Pulmonary artery endothelial cell (primary cell): ENCODE data around the gene ZBTB16. TPM values are rescaled to one million over a fixed set of nuclear protein-coding genes. Genes with fewer than 3 reads are reported as not detected.
"Not testable (repeated sequence)": the region's sequence is repeated elsewhere in the genome, so short reads cannot be mapped to it uniquely, and the experiment has no call there.

Experiments
- DNase-seq: peaks from one replicate; pipeline ENCODE4 v3.0.0-alpha.2; 2011; ENCODE audit warnings: low read depth, low spot score
- total RNA-seq: library from RNA; depleted of rRNA; stranded (reverse); fragments of >200 nt; gene quantifications from 2 replicates; pipeline ENCODE4 v1.2.3, GENCODE V29; 2014

Gene ZBTB16
- total RNA-seq, 1 donor from 2014 or later, result 17.3 TPM

DNA sequence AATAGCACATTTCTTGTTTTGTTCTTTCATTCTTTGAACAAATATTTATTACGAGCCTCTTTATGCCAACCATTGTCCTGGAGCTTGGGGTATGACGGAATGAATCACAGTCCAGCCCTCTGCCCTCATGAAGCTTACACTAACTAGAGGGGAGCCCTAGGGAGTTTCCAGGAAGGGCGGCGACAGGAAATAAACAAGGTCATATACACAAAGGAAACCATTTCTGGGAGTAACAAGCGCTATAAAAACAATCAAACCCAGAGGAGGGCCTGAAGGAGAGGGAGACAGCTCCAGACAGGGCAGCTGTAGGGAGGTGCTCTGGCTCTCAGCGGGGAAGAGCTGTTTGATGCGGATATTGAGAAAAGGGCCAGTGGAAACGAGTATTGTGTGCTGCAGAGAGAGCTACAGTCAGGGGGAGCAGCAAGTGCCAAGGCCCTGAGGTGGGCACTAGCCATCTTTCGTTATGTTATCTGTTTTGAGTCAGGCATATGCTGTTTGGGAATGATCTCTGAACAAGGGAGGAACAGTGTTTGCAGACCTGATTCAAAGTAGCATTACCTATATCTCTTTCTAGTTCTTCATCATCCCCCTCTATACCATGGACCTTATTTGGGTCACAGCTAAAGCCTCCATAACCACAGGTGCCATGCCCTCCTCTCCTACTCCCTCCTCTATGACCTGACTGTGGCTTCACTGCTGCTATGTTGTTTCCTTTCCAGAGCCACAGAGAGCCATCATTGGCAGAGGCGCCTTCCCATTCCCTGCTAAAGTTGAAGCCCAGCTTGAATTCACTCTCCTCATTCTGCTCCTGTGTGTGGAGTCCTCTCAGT lies 15.3 kb upstream of the ZBTB16 start:
- peak; percentile 88 for DNase-seq

DNA sequence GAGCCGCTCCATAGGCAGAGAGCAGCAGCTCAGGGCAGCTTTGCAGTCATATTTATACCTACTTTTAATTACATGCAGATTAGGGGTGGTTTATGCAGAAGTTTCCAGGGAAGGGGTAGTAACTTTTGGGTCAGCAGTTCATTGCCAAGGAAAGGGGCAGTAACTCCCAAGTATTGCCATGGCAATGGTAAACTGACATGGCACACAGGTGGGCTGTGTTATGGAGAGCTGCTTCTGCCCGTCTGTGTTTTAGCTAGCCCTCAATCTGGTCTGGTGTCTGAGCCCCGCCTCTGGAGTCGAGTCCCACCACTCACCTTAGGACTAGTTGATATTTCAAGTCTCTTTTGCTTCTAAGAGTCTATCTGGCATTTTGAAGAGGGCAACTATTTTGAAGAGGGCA lies 12.2 kb upstream of the ZBTB16 start:
- no peak for DNase-seq

DNA sequence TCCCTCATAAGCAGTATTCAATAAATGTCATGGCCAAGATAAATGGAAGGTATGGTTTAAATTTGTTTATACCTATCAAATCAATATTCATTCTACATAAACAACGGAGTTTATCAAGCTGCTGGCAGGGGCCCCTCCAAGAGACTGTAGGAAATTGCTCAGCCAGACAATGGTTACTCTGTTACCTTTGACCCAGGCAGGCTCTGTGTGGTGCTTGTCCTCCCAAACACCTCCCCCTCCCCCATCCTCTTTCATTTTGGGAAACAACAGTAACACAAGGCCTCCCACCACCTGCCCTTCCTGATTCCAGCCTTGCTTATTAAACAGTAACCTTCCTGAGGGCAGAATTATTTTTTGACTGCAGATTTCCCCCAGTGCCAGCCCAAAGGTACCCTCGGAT lies 10.5 kb upstream of the ZBTB16 start:
- DNase-seq, result no peak

DNA sequence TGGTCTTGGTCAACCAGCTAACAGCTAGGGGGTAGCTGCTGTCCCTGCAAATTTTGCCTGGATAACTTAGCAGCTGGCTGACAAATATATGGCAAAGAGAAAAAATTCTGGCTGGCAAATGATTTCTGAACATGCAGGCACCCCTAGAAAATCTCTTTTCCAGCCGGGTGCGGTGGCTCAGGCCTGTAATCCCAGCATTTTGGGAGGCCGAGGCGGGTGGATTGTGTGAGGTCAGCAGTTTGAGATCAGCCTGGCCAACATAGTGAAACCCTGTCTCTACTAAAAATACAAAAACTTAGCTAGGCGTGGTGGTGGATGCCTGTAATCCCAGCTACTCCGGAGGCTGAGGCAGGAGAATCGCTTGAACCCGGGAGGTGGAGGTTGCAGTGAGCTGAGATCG lies 9.7 kb upstream of the ZBTB16 start:
- DNase-seq, result not testable (repeated sequence)

DNA sequence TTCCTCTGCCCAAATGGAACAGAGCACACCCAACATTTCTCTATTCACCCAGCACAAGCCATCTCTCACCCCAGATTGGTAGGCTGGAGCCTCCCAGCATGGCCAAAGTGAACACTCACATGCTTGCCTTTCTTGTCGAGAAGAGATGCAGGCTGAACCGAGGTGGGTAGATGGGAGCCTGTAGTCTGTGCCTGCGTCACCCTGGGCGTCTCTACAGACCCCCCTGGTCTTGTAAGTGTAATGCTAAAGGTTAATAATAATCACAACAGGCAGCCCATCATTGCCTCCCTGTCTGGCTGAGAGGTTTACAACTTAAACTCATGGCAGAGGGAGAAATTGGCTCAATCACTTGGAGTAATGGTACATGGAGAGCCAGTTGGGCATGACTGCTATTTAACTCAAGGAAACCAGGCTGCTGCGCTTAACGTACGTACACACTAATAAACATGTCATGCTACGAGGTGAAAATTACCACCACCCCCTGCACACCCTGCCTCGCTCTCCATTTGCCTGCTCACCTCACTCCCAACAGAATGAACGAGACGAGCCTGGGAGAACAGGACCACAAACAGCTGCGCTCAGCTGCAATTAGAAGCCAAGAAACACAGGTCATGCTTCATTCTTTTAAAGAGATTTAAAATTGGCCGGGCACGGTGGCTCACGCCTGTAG lies 9.1 kb upstream of the ZBTB16 start:
- no peak for DNase-seq

DNA sequence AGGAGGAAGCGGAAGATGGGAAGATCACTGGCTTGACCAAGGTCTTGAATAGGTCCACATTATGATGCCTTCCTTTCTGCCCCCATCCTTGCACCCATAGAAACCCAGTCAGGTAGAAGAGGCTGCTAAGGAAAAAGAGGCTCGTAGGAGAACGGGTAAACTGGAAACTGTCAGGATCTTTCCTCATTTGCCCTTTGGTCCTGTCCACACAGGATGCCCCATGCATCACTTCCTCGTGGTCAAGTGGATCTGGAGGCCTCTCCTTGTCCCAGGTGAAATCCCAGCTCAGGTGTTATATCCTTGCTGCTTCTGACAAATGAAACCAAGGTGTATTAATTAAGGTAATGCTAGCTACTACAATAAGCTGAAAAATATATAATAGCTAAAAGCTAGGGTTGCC lies 8.0 kb upstream of the ZBTB16 start:
- DNase-seq, result no peak

DNA sequence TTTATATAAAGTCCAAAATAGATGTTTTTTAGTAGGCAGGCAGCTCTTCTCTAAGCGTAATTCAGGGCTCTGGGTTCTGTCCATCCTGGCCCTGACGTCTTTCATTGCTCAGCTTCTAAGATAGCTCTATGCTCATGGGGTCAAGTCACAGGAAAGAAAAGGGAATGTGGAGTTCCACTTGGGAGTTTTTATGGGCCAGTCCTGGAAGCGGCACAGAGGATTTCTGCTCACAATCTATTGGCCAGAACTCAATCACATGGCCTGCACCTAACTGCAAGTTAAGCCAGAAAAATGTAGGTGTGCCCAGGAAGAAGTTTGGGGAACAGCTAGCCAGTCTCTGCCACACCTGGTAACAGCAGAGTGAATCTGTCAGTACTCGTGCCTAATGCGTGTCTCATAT lies 7.4 kb upstream of the ZBTB16 start:
- DNase-seq, result no peak

DNA sequence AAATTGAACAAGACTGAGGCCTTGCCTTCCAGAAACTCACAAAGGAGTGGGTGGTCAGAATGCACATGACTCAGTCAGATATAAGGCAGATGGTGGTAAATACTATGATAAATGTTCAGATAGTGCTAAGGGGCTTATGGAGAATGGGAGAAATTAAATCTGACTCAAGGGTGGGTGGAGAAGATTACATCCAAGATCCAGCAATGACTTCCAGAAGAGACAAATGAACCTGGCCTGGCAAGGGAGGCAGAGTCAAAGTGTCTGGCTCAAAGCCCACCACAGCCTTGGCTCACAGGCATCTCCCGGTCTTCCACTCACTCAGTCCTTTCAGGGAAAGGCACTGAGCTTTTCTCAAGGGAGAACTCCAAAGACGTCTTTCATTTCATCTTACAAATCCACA lies 6.1 kb upstream of the ZBTB16 start:
- DNase-seq, result no peak

DNA sequence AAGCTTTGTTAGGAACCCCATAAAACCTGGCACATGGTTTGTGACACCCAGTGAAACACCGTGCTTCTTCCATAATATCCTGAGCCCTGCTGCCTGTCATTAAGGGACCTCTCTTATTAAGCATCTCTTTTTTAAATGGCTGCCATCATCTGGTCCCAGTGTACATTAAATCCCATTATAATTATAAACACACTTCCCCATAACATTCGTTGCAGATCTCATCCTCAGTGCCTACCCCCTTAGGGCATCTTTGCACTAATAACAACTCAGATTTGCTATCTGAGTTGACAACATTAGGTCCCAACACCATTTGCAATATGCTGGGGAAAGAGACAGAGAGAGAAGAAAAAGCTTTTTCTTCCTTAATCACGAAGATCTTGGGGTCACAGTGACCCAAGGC lies 4.7 kb upstream of the ZBTB16 start:
- no peak for DNase-seq

DNA sequence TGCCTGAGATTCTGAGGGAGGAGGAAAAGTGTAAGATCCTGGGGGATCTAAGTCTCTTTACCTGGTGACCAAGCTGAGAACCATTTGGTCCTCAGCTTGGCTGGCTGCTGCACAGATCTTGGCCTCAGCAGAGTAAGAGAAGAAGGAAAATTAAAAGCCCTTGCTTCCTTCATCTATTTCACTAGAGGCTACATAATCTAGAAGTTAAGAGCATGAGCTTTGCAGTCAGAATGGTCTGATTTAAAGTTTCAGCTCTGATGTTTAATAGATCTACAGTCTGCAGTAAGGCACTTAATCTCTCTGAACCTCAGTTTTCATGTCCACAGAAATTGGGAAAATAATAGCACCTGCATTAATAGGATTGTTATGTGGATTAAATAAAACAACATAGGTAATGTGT lies 3.1 kb upstream of the ZBTB16 start:
- DNase-seq, result no peak

DNA sequence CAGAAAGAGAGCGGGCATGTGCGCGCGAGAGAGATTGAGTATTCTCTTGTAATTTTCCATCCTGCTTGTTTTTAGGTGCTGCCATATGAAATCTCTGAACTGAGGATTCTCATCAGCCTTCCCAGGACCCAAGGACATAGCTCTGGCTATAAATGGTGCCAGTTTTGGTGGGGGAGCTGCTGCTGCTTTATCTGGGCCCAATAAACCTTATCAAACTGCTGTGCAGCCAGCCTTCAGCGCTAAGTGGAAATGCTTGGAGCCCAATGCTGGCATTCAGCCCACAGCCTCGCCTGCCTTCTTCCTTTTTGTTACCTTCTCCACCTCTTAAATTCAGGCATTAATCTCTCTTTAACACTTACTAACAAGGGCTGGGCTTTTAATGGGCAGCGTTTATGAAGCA lies 2.4 kb upstream of the ZBTB16 start:
- no peak for DNase-seq

DNA sequence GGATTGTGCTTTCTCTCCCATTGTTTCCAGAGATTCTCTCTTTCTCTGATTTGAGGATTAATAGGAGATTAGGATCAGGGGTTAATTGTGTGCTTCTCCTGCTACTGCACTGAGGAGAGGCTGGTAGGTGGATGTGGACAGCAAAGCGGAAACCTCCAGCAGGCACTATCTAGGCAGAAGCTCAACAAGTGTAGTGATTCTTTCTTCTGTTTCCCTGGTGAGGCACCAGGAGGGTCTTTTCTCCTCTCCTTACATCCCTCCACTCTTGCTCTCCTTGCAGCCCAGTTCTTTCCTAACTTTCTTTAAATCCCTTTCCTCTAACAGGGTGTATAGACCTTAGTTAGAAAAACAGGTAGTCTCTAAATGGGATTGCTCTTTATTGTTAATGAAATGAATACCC lies 1.9 kb upstream of the ZBTB16 start:
- no peak for DNase-seq

DNA sequence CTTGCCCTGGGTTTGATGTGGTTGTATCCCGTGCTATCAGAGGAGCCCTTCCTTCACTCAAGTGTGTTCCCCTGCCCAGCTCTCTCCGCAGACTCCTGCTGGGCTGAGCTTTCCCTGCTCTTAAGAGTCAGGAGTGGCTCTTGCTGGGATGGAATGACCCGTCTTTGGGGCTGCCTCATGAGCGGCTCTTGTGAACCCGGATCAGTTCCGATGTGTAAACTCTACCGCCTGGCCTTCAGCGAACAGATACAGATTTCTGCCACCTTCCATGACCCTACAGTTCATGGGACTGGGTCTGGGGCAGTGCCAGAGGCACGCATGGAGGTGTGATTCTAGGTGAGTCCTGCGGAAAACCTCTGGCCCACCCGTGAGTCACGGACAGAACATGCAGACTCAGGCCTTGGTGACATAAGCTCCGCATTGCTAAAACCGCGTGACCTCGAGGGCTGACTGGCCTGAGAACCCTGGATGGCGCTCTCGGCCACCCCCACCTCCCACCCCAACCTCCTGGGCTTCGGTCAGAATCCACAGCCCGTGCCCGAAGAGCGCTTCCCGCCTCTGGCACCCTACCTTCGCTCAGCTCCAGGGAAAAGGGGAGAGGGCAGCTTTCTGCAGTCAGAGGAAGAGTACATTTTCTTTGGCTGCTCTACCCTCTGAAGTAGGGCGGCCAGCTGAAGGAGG lies 1.3 kb upstream of the ZBTB16 start:
- DNase-seq, result no peak

DNA sequence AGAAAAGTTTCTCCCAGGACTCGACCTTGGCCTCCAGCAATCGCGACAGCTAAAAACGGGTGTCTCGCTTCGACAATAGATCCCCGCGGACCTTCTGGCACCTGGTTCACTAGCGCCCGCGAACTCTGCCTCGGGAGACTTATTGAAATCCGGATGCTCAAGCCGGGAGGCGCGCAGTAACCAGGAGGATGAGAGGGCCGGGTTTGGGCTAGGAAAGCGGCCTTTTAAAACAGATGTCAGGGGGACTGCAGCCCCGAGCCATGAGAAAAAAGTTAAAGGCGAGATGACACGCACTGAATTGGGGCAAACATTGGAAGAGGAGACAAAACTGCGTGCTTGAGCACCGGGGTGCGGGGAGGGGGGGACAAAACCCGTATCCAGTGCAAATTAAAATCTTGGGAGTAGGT lies 637 bp upstream of the ZBTB16 start:
- DNase-seq, result no peak

DNA sequence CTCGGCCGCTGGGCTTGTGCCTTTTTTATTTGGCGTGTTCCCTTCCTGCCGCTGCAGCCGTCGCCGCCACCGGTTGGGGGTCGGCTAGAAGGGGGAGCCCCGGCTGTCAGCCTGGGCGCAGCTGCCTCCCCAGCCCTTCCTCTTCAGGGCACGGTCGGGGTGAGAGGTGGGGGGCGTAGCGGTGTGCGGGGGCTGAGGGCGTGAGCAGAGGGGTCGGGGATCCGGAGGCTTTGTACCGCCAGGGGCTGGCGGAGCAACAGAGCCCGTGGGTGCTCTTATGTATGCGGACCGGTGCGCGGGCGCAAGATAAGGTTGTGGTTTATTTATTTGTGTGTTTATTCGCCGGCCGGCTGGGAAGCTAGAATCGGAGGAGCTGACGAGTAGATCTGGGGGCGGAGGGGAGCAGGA lies 477 bp downstream of the ZBTB16 start:
- no peak for DNase-seq

DNA sequence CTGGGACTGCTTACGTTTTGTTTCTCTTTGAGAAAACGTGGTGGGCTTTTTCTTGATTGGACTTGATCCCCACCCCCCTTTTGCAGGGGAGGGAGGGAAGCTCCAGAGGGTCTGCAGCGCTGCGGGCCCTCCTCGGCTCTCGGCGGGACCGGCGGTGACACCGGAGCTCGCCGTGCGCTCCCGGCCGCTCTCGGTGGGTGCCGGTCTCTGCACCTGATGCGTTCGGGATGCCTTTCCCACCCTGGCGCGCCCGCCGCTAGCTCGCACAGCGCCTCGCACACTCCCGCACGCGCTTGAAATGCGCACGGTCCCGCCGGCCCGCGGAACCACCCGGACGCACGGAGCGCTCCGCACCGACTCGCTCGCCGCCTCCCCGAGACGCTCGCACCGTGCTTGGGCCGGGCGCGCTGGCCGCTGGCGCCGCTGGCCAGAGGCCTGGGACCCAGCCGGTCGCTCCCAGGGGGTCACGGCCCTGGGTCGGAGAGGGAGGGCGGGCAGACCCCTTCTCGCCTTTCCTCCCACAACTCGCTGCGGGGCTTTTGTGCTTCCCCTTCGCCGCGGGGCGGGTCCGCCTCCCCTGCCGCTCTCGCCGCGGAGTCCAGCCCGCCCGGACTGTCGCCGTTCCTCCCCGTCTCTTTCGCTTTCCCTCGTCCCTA lies 1.0 kb downstream of the ZBTB16 start:
- DNase-seq, result no peak

DNA sequence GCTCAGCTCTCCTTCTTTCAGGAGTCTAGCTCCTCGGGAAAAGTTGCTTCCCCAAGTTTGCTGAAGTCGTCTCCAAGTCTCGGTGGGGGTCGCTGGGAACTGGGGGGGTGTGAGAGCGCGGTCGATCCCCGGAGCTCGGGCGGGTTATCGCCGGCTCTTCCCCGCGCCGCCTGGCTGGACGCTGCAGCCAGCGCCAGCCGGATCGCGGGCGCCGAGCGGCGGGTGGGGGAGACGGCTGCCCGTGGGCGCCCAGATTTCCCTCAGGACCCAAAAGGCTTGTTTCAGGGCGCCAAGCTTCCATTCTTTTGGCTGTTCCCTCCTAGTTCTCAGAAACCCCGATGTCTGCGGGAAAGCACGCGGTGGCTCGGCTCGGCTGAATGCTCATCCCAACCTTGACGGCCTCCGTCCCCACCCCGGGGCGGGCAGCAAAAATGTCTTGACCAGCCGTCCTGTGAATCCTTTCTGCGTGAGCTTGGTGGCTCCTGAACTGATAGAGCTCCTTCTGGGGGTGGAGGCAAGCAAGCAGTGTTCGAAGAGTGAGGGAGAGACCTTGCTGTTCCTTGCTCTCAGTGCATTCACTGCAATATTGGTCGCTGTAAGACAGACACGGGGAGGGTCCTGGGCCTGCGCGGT lies 1.7 kb downstream of the ZBTB16 start:
- DNase-seq, result no peak

DNA sequence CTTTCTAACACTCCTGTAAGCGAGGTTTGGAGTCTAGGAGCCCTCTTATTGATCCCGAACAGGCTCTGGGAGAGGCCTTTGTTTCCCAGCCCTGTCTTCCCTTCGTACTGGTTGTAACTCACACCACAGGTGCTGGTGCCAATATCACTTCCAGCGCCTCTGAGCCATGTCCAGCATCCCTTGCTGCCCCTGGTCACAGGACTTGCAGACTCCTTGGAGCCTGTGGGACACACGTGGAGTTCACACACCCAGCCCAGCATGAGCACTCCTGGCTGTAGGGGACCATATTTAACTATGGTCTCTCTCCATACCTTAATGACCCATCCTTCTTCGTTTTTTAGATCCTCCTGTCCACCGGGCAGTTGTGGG lies 2.2 kb downstream of the ZBTB16 start:
- no peak for DNase-seq

DNA sequence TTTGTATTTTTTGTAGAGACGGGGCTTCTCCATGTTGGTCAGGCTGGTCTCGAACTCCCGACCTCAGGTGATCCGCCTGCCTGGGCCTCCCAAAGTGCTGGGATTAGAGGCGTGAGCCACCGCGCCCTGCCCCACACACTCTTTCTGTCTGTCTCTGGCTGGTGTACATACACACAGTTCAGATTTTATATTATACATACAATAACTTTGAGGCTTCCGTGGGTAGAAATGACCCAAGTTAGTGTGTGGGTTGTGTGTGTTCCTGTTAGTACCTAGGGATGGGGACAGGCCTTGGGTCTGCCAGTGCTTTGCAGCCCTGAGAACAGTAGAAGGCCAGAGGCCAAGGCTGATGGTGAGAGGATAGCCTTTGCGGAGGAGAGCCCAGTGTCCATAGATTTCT lies 2.8 kb downstream of the ZBTB16 start:
- no peak for DNase-seq

DNA sequence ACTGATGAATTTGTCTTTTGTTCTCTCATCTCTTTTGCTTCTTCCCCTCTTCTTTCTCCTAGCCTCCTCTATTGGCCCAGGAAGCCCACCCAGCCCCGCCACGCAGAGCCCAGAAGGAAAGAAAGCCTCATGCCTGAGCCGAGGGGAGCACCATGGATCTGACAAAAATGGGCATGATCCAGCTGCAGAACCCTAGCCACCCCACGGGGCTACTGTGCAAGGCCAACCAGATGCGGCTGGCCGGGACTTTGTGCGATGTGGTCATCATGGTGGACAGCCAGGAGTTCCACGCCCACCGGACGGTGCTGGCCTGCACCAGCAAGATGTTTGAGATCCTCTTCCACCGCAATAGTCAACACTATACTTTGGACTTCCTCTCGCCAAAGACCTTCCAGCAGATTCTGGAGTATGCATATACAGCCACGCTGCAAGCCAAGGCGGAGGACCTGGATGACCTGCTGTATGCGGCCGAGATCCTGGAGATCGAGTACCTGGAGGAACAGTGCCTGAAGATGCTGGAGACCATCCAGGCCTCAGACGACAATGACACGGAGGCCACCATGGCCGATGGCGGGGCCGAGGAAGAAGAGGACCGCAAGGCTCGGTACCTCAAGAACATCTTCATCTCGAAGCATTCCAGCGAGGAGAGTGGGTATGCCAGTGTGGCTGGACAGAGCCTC lies 3.8 kb downstream of the ZBTB16 start:
- DNase-seq, result no peak

DNA sequence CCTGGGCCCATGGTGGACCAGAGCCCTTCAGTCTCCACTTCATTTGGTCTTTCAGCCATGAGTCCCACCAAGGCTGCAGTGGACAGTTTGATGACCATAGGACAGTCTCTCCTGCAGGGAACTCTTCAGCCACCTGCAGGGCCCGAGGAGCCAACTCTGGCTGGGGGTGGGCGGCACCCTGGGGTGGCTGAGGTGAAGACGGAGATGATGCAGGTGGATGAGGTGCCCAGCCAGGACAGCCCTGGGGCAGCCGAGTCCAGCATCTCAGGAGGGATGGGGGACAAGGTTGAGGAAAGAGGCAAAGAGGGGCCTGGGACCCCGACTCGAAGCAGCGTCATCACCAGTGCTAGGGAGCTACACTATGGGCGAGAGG lies 4.3 kb downstream of the ZBTB16 start:
- DNase-seq, result no peak
